ENCODE data around the gene MYORG. TPM values are rescaled to one million over a fixed set of nuclear protein-coding genes. Genes with fewer than 3 reads are reported as not detected.

The MYORG gene
- total and polyA plus RNA-seq, 4 donors, result 1.6 to 9.6 (median 4.1) TPM

DNA sequence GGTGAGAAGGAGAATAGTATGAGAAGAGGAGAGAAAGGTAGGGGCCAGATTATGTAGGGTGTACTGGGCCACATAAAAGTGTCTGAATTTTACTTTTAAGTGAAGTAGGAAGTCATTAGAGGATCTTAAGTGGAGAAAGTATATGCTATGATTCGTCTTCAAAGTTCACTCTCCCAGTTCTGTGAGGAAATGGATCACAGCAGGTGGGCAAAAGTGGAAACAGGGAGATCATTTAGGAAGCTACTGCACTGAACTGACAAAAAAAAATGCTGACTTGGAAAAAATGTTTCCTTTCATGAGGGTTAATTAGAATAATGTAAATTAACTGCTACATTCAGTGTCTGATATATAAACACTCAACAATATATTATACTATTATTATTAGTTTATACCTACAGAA, 50.0 kb downstream of the MYORG start:
- Histone ChIP-seq H3K36me3 (ENCODE audit: control insufficient read depth in 1 of 2, insufficient read depth in 2 of 2, low read length in 1 of 2) (no peaks in the 10 kb centered on the region), H3K27me3 (ENCODE audit: control insufficient read depth in 1 of 2, insufficient read depth in 2 of 2, low read length in 1 of 2) (no peaks in the 10 kb centered on the region), H3K4me3 (ENCODE audit: low read length in 2 of 2) (no peak overlapping the region), H3K9me3 (ENCODE audit: control insufficient read depth, low read length) (no peaks in the 10 kb centered on the region), H3K4me1 (ENCODE audit: control insufficient read depth in 1 of 2, insufficient read depth in 2 of 2, low read length in 2 of 2) (no peaks in the 10 kb centered on the region), H3K27ac (ENCODE audit: low read depth in 1 of 2, low read length in 2 of 2) (no peak overlapping the region)
- 91 to 92% methylated on average over 1 of the region's 1 CpG for WGBS, 2 donors
- intact Hi-C loops (cut with DNase I), result loop anchor here in 1 of 2 donors (10.0 kb wide), 1 partner anchor 202 kb away; the partner anchor contains the start of gene DCAF12
- ATAC-seq (ENCODE audit: low FRiP score) (no peak), DNase-seq (no peak)

DNA sequence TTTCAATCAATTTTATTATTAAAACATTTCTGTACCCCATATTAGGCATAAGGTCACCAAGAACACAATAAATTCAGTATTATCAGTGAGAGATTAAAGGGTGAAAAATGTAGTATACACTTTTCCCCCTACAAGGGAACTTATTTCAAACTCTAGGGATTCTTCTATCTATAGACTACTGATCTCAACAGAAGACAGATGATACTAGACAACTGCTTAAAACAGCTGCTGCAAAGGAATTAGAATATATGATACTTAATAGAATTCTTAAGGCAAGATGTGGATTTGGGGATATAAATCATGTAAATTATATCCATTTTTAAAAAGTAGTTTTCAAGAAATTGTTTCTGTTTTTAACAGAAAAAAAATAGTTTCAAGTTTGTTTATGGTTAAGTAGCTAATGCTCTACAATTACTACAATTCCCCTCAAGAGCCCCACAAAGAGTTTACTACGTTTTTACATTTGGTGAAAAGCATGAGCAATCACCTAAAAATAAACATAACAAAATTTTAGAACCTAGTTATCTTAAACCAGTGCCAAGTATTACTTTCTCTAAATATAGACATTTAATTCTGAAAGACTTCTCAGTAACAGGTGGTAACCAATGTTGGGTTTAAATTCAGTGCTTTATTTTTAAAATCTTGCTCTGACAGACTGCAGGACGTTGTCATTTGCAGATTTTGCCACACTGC, 53.7 kb downstream of the MYORG start:
- no peak for ATAC-seq (ENCODE audit: low FRiP score)

DNA sequence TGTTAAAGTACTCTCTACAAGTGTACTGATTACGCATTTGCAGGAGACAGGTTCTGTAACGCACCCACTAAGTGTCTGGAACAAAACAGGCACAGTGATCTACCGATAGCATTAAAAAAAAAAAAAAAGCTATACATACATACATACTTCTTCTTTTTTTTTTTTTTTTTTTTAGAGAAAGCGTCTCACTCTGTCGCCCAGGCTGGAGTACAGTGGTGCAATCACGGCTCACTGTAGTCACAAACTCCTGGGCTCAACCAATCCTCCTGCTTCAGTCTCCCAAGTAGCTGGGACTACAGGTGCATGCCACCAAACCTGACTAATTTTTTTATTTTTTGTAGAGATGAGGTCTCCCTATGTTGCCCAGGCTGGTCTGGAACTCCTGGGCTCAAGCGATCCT, 55.2 kb downstream of the MYORG start:
- WGBS, 2 donors, result 96 to 97% methylated on average over 7 of the region's 7 CpGs
- intact Hi-C loops (cut with DNase I), result loop anchor here in 1 of 2 donors (10.0 kb wide), 1 partner anchor 197 kb away; the partner anchor contains the start of gene DCAF12
- Histone ChIP-seq H3K4me3 (ENCODE audit: low read length in 2 of 2) (no peak overlapping the region), H3K27ac (ENCODE audit: low read depth in 1 of 2, low read length in 2 of 2) (no peak overlapping the region), H3K9me3 (ENCODE audit: control insufficient read depth, low read length) (no peaks in the 10 kb centered on the region), H3K27me3 (ENCODE audit: control insufficient read depth in 1 of 2, insufficient read depth in 2 of 2, low read length in 1 of 2) (no peaks in the 10 kb centered on the region), H3K4me1 (ENCODE audit: control insufficient read depth in 1 of 2, insufficient read depth in 2 of 2, low read length in 2 of 2) (no peaks in the 10 kb centered on the region), H3K36me3 (ENCODE audit: control insufficient read depth in 1 of 2, insufficient read depth in 2 of 2, low read length in 1 of 2) (no peaks in the 10 kb centered on the region)
- DNase-seq, result no peak
- no peak for ATAC-seq (ENCODE audit: low FRiP score)

More for the DNA sequence above, 53.7 kb downstream of the MYORG start:
- H3K27ac ChIP-seq (ENCODE audit: low read depth in 1 of 2, low read length in 2 of 2), result no peak overlapping the region
- no peaks in the 10 kb centered on the region for H3K4me1 ChIP-seq (ENCODE audit: control insufficient read depth in 1 of 2, insufficient read depth in 2 of 2, low read length in 2 of 2)
- no peaks in the 10 kb centered on the region for H3K9me3 ChIP-seq (ENCODE audit: control insufficient read depth, low read length)
- no peak overlapping the region for H3K4me3 ChIP-seq (ENCODE audit: low read length in 2 of 2)
- no peaks in the 10 kb centered on the region for H3K36me3 ChIP-seq (ENCODE audit: control insufficient read depth in 1 of 2, insufficient read depth in 2 of 2, low read length in 1 of 2)
- DNase-seq, result no peak
- WGBS, 2 donors, result 7 to 9% methylated on average over 2 of the region's 2 CpGs
- intact Hi-C loops (cut with DNase I), result loop anchor here in 1 of 2 donors (10.0 kb wide), 1 partner anchor 198 kb away; the partner anchor contains the start of gene DCAF12
- H3K27me3 ChIP-seq (ENCODE audit: control insufficient read depth in 1 of 2, insufficient read depth in 2 of 2, low read length in 1 of 2), result no peaks in the 10 kb centered on the region

DNA sequence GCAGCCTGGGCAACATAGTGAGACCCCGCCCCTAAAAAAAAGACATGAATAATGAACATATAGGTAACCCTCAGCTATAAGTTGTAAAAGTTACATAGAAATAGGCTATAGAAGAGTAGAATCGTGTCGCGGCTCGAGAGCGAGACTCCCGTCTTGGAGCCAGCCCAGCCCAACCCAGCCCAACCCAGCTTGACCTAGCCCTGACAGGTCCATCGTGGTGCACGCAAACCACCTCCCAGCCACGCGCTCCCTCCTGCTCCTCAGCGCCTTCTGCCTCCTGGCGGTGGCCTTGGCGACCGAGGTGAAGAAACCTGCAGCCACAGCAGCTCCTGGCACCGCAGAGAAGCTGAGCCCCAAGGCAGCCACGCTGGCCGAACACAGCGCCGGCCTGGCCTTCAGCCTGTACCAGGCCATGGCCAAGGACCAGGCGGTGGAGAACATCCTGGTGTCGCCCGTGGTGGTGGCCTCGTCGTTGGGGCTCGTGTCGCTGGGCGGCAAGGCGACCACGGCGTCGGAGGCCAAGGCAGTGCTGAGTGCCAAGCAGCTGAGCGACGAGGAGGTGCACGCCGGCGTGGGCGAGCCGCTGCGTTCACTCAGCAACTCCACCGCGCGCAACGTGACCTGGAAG, 58.4 kb downstream of the MYORG start:
- Histone ChIP-seq H3K36me3 (ENCODE audit: control insufficient read depth in 1 of 2, insufficient read depth in 2 of 2, low read length in 1 of 2) (no peaks in the 10 kb centered on the region), H3K4me3 (ENCODE audit: low read length in 2 of 2) (no peak overlapping the region), H3K9me3 (ENCODE audit: control insufficient read depth, low read length) (no peaks in the 10 kb centered on the region), H3K4me1 (ENCODE audit: control insufficient read depth in 1 of 2, insufficient read depth in 2 of 2, low read length in 2 of 2) (no peaks in the 10 kb centered on the region), H3K27ac (ENCODE audit: low read depth in 1 of 2, low read length in 2 of 2) (no peak overlapping the region), H3K27me3 (ENCODE audit: control insufficient read depth in 1 of 2, insufficient read depth in 2 of 2, low read length in 1 of 2) (no peaks in the 10 kb centered on the region)
- 95 to 96% methylated on average over 44 of the region's 44 CpGs for whole genome bisulfite sequencing, 2 donors
- DNase-seq, result no peak
- intact Hi-C loops (cut with DNase I), result no loop called here
- ATAC-seq (ENCODE audit: low FRiP score), result no peak

DNA sequence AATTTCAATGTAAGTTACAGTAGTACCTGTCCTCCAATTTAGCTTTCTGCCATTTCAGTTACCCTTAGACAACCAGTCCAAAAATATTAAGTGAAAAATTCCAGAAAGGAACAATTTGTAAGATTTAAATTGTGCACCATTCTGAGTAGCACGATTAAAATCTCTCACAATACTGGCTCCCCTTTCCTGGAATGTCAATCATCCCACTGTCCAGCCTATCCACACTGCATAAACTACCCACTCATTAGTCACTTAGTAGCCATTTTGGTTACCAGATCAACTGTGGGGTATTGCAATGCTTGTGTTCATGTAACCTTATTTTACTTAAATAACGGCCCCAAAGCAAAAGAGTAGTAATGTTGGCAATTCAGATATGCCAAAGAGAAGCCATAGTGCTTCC, 59.3 kb downstream of the MYORG start:
- no peak for ATAC-seq (ENCODE audit: low FRiP score)
- intact Hi-C loops (cut with DNase I), result no loop called here
- H3K27me3 ChIP-seq (ENCODE audit: control insufficient read depth in 1 of 2, insufficient read depth in 2 of 2, low read length in 1 of 2), result no peaks in the 10 kb centered on the region
- 70 to 73% methylated on average over 2 of the region's 2 CpGs for WGBS, 2 donors
- no peak overlapping the region for H3K4me3 ChIP-seq (ENCODE audit: low read length in 2 of 2)
- DNase-seq, result no peak
- no peak overlapping the region for H3K27ac ChIP-seq (ENCODE audit: low read depth in 1 of 2, low read length in 2 of 2)
- H3K36me3 ChIP-seq (ENCODE audit: control insufficient read depth in 1 of 2, insufficient read depth in 2 of 2, low read length in 1 of 2), result no peaks in the 10 kb centered on the region
- no peaks in the 10 kb centered on the region for H3K9me3 ChIP-seq (ENCODE audit: control insufficient read depth, low read length)
- no peaks in the 10 kb centered on the region for H3K4me1 ChIP-seq (ENCODE audit: control insufficient read depth in 1 of 2, insufficient read depth in 2 of 2, low read length in 2 of 2)

Other genes starting within 250 kb of the MYORG start
- 10 to 100 TPM; 39.3 to 41.9 TPM for gene UBAP1, start 197.9 kb downstream of the MYORG start, total RNA-seq
- 10 to 100 TPM; 29.2 to 29.4 TPM for gene UBAP1, start 197.9 kb downstream of the MYORG start, polyA plus RNA-seq
- under 1 TPM; 0.32 to 0.78 TPM for gene KIF24, start 47.6 kb downstream of the MYORG start, total RNA-seq
- gene KIF24, start 47.6 kb downstream of the MYORG start, polyA plus RNA-seq, result under 1 TPM in 1 of 2 donors, not detected in 1; 0.10 TPM
- 10 to 100 TPM; 13.6 to 17.1 TPM for gene NUDT2, start 47.3 kb downstream of the MYORG start, total RNA-seq
- gene NUDT2, start 47.3 kb downstream of the MYORG start, polyA plus RNA-seq, result 10 to 100 TPM; 27.4 to 38.3 TPM
- 10 to 100 TPM; 43.9 to 48.0 TPM for gene FAM219A, start 81.7 kb upstream of the MYORG start, total RNA-seq
- 10 to 100 TPM; 10.1 to 10.6 TPM for gene FAM219A, start 81.7 kb upstream of the MYORG start, polyA plus RNA-seq
- not detected for gene DNAI1, start 81.9 kb upstream of the MYORG start, total RNA-seq
- not detected for gene DNAI1, start 81.9 kb upstream of the MYORG start, polyA plus RNA-seq
- gene ENHO, start 146.1 kb upstream of the MYORG start, total RNA-seq, result not detected
- not detected for gene ENHO, start 146.1 kb upstream of the MYORG start, polyA plus RNA-seq
- gene CNTFR, start 212.8 kb upstream of the MYORG start, total RNA-seq, result 1 to 10 TPM; 4.2 to 9.9 TPM
- 1 to 10 TPM in 1 of 2 donors, under 1 TPM in 1; 0.10 to 1.4 TPM for gene CNTFR, start 212.8 kb upstream of the MYORG start, polyA plus RNA-seq
- 1 to 10 TPM; 6.0 to 9.8 TPM for gene RPP25L, start 235.2 kb upstream of the MYORG start, total RNA-seq
- gene RPP25L, start 235.2 kb upstream of the MYORG start, polyA plus RNA-seq, result 10 to 100 TPM; 16.2 to 17.3 TPM
- 10 to 100 TPM; 56.7 to 61.4 TPM for gene DCTN3, start 243.6 kb upstream of the MYORG start, total RNA-seq
- 100 to 1,000 TPM; 106 to 111 TPM for gene DCTN3, start 243.6 kb upstream of the MYORG start, polyA plus RNA-seq

Measured in aorta (tissue), 5 donors.